ENCODE measurements around the gene EPB41L4A.

Gene EPB41L4A

DNA sequence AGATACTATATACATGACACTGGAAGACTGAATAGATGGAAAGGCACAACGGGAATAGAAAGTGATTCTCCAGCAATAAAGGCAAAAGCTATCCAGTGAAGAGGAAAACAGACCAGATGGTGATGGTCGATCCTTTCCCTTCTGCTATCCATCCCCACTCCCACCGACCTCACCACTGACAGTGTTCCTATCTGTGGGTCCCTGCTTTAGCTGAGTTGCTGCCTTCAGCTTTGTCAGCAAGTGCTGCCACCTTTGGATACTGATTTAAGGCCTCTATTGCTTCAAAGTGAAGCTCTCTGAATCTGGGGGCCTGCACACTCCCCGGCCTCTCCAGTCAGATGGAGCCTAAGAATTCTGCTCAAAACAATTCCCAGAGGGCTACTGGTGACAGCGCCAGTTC lies 32.3 kb downstream of the EPB41L4A start:
- CTCF ChIA-PET: interaction anchor here (0.7 to 1.0 kb wide), 2 partner anchors 12 to 34 kb away, joined by 3 to 4 read pairs; no protein-coding TSS in a partner anchor
- Histone ChIP-seq H3K4me1 (ENCODE audit: control insufficient read depth, insufficient read depth, low read length) (peaks cover 26% of the 10 kb centered on the region), H3K9me3 (ENCODE audit: control insufficient read depth, insufficient read depth, low read depth, low read length) (no peaks in the 10 kb centered on the region), H3K27ac (ENCODE audit: extremely low read depth, low read depth, low read length) (no peak overlapping the region), H3K4me3 (ENCODE audit: low read depth, low read length) (no peak overlapping the region), H3K36me3 (ENCODE audit: control insufficient read depth in 2 of 2, insufficient read depth in 1 of 2, low read length in 2 of 2) (no peaks in the 10 kb centered on the region)
- POLR2A ChIA-PET: no interaction called here
- peak; percentile 39; the same call in 1 of the 2 replicates for TF ChIP-seq ZNF341 (tag by site-specific recombination; IDR thresholded peaks at IDR 0.05; ENCODE audit: low read depth)
- no peak for TF ChIP-seq ZNF423 (tag by site-specific recombination; IDR thresholded peaks at IDR 0.05)
- TF ChIP-seq PRDM1 (tag by site-specific recombination; IDR thresholded peaks at IDR 0.05): peak; percentile 51

DNA sequence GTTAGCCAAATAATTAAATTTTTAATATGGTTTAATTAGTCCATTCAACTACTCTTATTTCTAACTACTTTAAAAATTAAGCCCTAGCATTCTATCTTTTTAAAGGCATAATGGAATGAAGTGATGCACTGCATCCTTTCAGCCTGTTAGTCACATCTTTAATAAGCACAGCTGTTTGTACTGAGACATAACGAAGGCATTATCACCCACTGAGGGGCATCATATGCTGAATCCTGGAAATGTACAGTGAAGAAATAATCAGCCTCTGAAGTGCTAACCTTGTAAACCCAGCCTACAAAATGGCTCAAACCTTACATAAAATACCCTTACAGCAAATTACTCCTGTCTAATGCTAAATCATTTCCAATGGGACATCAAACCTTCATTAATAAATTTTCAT lies 33.1 kb downstream of the EPB41L4A start:
- ChIA-PET POLR2A (no interaction called here), CTCF (interaction anchor here (0.9 to 1.0 kb wide), 2 partner anchors 17 to 35 kb away, joined by 3 to 4 read pairs; no protein-coding TSS in a partner anchor)
- TF ChIP-seq HOXD13 (CRISPR knock-in tag; IDR thresholded peaks at IDR 0.05; ENCODE audit: borderline replicate concordance) (no peak), ZNF585B (tag by site-specific recombination; IDR thresholded peaks at IDR 0.05) (no peak), KLF8 (tag by site-specific recombination; IDR thresholded peaks at IDR 0.05) (no peak), ZNF121 (tag by site-specific recombination; IDR thresholded peaks at IDR 0.05) (no peak)
- TF ChIP-seq, protein P1, sequence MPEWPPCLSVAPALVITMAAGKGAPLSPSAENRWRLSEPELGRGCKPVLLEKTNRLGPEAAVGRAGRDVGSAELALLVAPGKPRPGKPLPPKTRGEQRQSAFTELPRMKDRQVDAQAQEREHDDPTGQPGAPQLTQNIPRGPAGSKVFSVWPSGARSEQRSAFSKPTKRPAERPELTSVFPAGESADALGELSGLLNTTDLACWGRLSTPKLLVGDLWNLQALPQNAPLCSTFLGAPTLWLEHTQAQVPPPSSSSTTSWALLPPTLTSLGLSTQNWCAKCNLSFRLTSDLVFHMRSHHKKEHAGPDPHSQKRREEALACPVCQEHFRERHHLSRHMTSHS (tag by site-specific recombination; IDR thresholded peaks at IDR 0.05): no peak
- TF ChIP-seq, protein P2, sequence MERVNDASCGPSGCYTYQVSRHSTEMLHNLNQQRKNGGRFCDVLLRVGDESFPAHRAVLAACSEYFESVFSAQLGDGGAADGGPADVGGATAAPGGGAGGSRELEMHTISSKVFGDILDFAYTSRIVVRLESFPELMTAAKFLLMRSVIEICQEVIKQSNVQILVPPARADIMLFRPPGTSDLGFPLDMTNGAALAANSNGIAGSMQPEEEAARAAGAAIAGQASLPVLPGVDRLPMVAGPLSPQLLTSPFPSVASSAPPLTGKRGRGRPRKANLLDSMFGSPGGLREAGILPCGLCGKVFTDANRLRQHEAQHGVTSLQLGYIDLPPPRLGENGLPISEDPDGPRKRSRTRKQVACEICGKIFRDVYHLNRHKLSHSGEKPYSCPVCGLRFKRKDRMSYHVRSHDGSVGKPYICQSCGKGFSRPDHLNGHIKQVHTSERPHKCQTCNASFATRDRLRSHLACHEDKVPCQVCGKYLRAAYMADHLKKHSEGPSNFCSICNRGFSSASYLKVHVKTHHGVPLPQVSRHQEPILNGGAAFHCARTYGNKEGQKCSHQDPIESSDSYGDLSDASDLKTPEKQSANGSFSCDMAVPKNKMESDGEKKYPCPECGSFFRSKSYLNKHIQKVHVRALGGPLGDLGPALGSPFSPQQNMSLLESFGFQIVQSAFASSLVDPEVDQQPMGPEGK (tag by site-specific recombination; IDR thresholded peaks at IDR 0.05): no peak
- TF ChIP-seq, protein P3, sequence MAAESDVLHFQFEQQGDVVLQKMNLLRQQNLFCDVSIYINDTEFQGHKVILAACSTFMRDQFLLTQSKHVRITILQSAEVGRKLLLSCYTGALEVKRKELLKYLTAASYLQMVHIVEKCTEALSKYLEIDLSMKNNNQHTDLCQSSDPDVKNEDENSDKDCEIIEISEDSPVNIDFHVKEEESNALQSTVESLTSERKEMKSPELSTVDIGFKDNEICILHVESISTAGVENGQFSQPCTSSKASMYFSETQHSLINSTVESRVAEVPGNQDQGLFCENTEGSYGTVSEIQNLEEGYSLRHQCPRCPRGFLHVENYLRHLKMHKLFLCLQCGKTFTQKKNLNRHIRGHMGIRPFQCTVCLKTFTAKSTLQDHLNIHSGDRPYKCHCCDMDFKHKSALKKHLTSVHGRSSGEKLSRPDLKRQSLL (tag by site-specific recombination; IDR thresholded peaks at IDR 0.05): no peak
- TF ChIP-seq, protein P4, sequence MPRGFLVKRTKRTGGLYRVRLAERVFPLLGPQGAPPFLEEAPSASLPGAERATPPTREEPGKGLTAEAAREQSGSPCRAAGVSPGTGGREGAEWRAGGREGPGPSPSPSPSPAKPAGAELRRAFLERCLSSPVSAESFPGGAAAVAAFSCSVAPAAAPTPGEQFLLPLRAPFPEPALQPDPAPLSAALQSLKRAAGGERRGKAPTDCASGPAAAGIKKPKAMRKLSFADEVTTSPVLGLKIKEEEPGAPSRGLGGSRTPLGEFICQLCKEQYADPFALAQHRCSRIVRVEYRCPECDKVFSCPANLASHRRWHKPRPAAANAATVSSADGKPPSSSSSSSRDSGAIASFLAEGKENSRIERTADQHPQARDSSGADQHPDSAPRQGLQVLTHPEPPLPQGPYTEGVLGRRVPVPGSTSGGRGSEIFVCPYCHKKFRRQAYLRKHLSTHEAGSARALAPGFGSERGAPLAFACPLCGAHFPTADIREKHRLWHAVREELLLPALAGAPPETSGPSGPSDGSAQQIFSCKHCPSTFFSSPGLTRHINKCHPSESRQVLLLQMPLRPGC (tag by site-specific recombination; IDR thresholded peaks at IDR 0.05): no peak

DNA sequence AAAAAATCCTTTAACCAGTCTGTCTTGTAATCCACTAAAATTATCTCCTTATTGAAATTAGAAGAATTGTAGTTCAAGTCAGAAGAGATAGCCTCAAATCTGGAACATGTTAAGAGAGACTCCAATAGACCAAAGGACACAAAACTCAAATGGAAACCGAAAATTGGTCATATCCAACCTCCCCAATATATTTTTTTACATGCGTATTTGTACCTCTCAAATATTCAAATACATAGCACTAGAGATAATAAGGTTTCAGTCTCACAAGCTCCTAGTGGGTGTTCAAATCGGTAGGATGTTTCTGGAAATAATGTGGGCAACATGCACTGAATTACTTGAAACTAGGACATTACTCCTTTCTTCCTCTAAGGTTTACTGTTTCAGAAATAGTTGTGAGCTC lies 33.5 kb downstream of the EPB41L4A start:
- no peaks in the 10 kb centered on the region for H3K36me3 ChIP-seq (ENCODE audit: control insufficient read depth in 2 of 2, insufficient read depth in 1 of 2, low read length in 2 of 2)
- H3K9me3 ChIP-seq (ENCODE audit: control insufficient read depth, insufficient read depth, low read depth, low read length): no peaks in the 10 kb centered on the region
- H3K27ac ChIP-seq (ENCODE audit: extremely low read depth, low read depth, low read length): no peak overlapping the region
- peaks cover 26% of the 10 kb centered on the region for H3K4me1 ChIP-seq (ENCODE audit: control insufficient read depth, insufficient read depth, low read length)
- ChIA-PET POLR2A (no interaction called here), CTCF (interaction anchor here (0.7 to 1.6 kb wide), 3 partner anchors 18 to 308 kb away, joined by 3 to 5 read pairs (median 3); no protein-coding TSS in a partner anchor)
- H3K4me3 ChIP-seq (ENCODE audit: low read depth, low read length): no peak overlapping the region
- TF ChIP-seq ZNF426 (tag by site-specific recombination; IDR thresholded peaks at IDR 0.05): no peak
- TF ChIP-seq ZNF19 (tag by site-specific recombination; IDR thresholded peaks at IDR 0.05; ENCODE audit: low read depth): no peak
- no peak for TF ChIP-seq OVOL3 (tag by site-specific recombination; IDR thresholded peaks at IDR 0.05)
- TF ChIP-seq, protein P5, sequence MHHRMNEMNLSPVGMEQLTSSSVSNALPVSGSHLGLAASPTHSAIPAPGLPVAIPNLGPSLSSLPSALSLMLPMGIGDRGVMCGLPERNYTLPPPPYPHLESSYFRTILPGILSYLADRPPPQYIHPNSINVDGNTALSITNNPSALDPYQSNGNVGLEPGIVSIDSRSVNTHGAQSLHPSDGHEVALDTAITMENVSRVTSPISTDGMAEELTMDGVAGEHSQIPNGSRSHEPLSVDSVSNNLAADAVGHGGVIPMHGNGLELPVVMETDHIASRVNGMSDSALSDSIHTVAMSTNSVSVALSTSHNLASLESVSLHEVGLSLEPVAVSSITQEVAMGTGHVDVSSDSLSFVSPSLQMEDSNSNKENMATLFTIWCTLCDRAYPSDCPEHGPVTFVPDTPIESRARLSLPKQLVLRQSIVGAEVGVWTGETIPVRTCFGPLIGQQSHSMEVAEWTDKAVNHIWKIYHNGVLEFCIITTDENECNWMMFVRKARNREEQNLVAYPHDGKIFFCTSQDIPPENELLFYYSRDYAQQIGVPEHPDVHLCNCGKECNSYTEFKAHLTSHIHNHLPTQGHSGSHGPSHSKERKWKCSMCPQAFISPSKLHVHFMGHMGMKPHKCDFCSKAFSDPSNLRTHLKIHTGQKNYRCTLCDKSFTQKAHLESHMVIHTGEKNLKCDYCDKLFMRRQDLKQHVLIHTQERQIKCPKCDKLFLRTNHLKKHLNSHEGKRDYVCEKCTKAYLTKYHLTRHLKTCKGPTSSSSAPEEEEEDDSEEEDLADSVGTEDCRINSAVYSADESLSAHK (tag by site-specific recombination; IDR thresholded peaks at IDR 0.05): no peak
- TF ChIP-seq, protein P6, sequence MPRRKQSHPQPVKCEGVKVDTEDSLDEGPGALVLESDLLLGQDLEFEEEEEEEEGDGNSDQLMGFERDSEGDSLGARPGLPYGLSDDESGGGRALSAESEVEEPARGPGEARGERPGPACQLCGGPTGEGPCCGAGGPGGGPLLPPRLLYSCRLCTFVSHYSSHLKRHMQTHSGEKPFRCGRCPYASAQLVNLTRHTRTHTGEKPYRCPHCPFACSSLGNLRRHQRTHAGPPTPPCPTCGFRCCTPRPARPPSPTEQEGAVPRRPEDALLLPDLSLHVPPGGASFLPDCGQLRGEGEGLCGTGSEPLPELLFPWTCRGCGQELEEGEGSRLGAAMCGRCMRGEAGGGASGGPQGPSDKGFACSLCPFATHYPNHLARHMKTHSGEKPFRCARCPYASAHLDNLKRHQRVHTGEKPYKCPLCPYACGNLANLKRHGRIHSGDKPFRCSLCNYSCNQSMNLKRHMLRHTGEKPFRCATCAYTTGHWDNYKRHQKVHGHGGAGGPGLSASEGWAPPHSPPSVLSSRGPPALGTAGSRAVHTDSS (tag by site-specific recombination; IDR thresholded peaks at IDR 0.05): no peak
- no peak for TF ChIP-seq ZNF792 (tag by site-specific recombination; IDR thresholded peaks at IDR 0.05)
- no peak for TF ChIP-seq PRDM1 (tag by site-specific recombination; IDR thresholded peaks at IDR 0.05)
- no peak for TF ChIP-seq ZNF76 (tag by site-specific recombination; IDR thresholded peaks at IDR 0.05; ENCODE audit: borderline replicate concordance, low read depth)
- TF ChIP-seq, protein P7, sequence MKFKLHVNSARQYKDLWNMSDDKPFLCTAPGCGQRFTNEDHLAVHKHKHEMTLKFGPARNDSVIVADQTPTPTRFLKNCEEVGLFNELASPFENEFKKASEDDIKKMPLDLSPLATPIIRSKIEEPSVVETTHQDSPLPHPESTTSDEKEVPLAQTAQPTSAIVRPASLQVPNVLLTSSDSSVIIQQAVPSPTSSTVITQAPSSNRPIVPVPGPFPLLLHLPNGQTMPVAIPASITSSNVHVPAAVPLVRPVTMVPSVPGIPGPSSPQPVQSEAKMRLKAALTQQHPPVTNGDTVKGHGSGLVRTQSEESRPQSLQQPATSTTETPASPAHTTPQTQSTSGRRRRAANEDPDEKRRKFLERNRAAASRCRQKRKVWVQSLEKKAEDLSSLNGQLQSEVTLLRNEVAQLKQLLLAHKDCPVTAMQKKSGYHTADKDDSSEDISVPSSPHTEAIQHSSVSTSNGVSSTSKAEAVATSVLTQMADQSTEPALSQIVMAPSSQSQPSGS (tag by site-specific recombination; IDR thresholded peaks at IDR 0.05; ENCODE audit: low read depth): no peak
- no peak for TF ChIP-seq ZNF404 (tag by site-specific recombination; IDR thresholded peaks at IDR 0.05)

More for the DNA sequence above, 33.1 kb downstream of the EPB41L4A start:
- H3K4me3 ChIP-seq (ENCODE audit: low read depth, low read length): no peak overlapping the region
- H3K9me3 ChIP-seq (ENCODE audit: control insufficient read depth, insufficient read depth, low read depth, low read length): no peaks in the 10 kb centered on the region
- peaks cover 26% of the 10 kb centered on the region for H3K4me1 ChIP-seq (ENCODE audit: control insufficient read depth, insufficient read depth, low read length)
- no peak overlapping the region for H3K27ac ChIP-seq (ENCODE audit: extremely low read depth, low read depth, low read length)
- H3K36me3 ChIP-seq (ENCODE audit: control insufficient read depth in 2 of 2, insufficient read depth in 1 of 2, low read length in 2 of 2): no peaks in the 10 kb centered on the region

All from HEK293 (cell line).